GM19328 (cell line): ENCODE measurements around the gene MRPS33.
"Not testable (repeated sequence)": the region's sequence is repeated elsewhere in the genome, so short reads cannot be mapped to it uniquely, and the experiment has no call there.

Source experiments
- ATAC-seq: cut with Tn5 transposase; IDR thresholded peaks from one replicate; pipeline ENCODE4 v1.9.1; 2021; ENCODE audit warnings: mild to moderate bottlenecking, moderate library complexity; ENCODE audit not compliant: unreplicated experiment

Gene MRPS33

GRCh38 chr7:140956997-140957396 is 57.8 kb downstream of the MRPS33 start:
- not testable (repeated sequence) for ATAC-seq
